ENCODE measurements around the gene ST7. TPM values are rescaled to one million over a fixed set of nuclear protein-coding genes. Genes with fewer than 3 reads are reported as not detected.

Gene ST7
- total RNA-seq, 1 experiment from 2014 or later, result 12.4 TPM

GRCh38 chr7:116978006-116978405 lies 24.7 kb downstream of the ST7 start:
- Mint-ChIP-seq H3K9me3 (peaks cover 4% of the 10 kb centered on the region; the same call in 1 of the 2 replicates), H3K4me3 (no peak overlapping the region), H3K36me3 (peaks cover 6% of the 10 kb centered on the region), H3K27me3 (ENCODE audit: low read depth) (no peaks in the 10 kb centered on the region), H3K4me1 (peaks cover 6% of the 10 kb centered on the region), H3K27ac (no peak overlapping the region)
- TF ChIP-seq KAT7 (CRISPR knock-in tag; IDR thresholded peaks at IDR 0.05; ENCODE audit: borderline replicate concordance) (no peak), ZNF138 (CRISPR knock-in tag; conservative IDR thresholded peaks at IDR 0.05) (no peak), TCF7 (CRISPR knock-in tag; IDR thresholded peaks at IDR 0.05; ENCODE audit: low read depth) (no peak), GRHL2 (CRISPR knock-in tag; IDR thresholded peaks at IDR 0.05; ENCODE audit: insufficient replicate concordance, severe bottlenecking) (no peak), ZNF219 (CRISPR knock-in tag; IDR thresholded peaks at IDR 0.05; ENCODE audit: borderline replicate concordance) (no peak), ZBTB21 (CRISPR knock-in tag; IDR thresholded peaks at IDR 0.05; ENCODE audit: borderline replicate concordance) (no peak), SOX15 (CRISPR knock-in tag; IDR thresholded peaks at IDR 0.05) (no peak), NR1H2 (CRISPR knock-in tag; IDR thresholded peaks at IDR 0.05) (no peak), ERG (CRISPR knock-in tag; IDR thresholded peaks at IDR 0.05) (no peak), MXD4 (CRISPR knock-in tag; IDR thresholded peaks at IDR 0.05; ENCODE audit: borderline replicate concordance) (no peak), MLX (CRISPR knock-in tag; IDR thresholded peaks at IDR 0.05) (no peak), ZNF423 (CRISPR knock-in tag; IDR thresholded peaks at IDR 0.05) (no peak), E2F5 (CRISPR knock-in tag; IDR thresholded peaks at IDR 0.05) (no peak), JUN (CRISPR knock-in tag; IDR thresholded peaks at IDR 0.05) (no peak)
- TF ChIP-seq, protein P1, sequence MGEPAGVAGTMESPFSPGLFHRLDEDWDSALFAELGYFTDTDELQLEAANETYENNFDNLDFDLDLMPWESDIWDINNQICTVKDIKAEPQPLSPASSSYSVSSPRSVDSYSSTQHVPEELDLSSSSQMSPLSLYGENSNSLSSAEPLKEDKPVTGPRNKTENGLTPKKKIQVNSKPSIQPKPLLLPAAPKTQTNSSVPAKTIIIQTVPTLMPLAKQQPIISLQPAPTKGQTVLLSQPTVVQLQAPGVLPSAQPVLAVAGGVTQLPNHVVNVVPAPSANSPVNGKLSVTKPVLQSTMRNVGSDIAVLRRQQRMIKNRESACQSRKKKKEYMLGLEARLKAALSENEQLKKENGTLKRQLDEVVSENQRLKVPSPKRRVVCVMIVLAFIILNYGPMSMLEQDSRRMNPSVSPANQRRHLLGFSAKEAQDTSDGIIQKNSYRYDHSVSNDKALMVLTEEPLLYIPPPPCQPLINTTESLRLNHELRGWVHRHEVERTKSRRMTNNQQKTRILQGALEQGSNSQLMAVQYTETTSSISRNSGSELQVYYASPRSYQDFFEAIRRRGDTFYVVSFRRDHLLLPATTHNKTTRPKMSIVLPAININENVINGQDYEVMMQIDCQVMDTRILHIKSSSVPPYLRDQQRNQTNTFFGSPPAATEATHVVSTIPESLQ (CRISPR knock-in tag; IDR thresholded peaks at IDR 0.05), result no peak
- TF ChIP-seq, protein P2, sequence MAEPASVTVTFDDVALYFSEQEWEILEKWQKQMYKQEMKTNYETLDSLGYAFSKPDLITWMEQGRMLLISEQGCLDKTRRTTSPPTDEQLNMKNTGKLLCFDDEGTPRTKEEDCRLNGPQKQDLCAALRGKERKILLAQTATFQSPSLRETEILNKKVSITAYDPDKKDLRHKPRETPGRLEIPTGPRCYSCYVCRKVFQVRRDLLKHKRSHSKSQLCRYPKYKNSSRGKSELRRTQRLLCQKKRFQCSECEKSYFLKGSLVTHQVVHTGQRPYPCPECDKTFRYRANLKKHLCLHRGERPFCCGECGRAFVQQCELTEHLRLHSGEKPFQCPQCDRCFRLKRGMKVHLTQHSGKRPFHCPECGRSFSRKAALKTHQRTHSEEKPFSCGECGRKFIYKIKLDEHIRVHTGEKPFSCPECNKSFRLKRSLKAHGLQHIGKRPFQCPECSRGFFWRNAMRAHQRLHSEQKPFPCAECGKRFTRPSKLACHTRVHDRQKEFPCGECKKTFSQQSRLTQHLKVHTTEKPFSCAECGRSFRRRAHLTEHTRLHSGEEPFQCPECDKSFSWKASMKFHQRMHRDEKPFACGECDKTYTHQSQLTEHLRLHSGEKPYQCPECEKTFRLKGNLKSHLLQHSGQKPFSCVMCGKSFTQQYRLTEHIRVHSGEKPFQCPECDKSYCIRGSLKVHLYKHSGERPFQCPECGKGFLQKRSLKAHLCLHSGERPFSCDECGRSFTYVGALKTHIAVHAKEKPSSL (CRISPR knock-in tag; conservative IDR thresholded peaks at IDR 0.05), result no peak
- TF ChIP-seq, protein P3, sequence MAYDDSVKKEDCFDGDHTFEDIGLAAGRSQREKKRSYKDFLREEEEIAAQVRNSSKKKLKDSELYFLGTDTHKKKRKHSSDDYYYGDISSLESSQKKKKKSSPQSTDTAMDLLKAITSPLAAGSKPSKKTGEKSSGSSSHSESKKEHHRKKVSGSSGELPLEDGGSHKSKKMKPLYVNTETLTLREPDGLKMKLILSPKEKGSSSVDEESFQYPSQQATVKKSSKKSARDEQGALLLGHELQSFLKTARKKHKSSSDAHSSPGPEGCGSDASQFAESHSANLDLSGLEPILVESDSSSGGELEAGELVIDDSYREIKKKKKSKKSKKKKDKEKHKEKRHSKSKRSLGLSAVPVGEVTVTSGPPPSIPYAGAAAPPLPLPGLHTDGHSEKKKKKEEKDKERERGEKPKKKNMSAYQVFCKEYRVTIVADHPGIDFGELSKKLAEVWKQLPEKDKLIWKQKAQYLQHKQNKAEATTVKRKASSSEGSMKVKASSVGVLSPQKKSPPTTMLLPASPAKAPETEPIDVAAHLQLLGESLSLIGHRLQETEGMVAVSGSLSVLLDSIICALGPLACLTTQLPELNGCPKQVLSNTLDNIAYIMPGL (CRISPR knock-in tag; IDR thresholded peaks at IDR 0.05), result no peak
- DNase-seq (ENCODE audit: low spot score), result no peak
- no peak for ATAC-seq
- ChIA-PET CTCF (no interaction called here), POLR2A (no interaction called here)

GRCh38 chr7:116979430-116979829 lies 26.1 kb downstream of the ST7 start:
- POLR2A ChIA-PET, result no interaction called here
- no peak for ATAC-seq
- H3K27ac Mint-ChIP-seq, result peak overlapping the region; percentile 2; the same call in 1 of the 2 replicates
- peaks cover 4% of the 10 kb centered on the region; the same call in 1 of the 2 replicates for H3K9me3 Mint-ChIP-seq
- no peak for DNase-seq (ENCODE audit: low spot score)
- peaks cover 5% of the 10 kb centered on the region for H3K36me3 Mint-ChIP-seq
- 0 out of 2 replicates have a peak, but pooled peaks cover 3% of the 10 kb centered on the region for H3K4me1 Mint-ChIP-seq
- CTCF ChIA-PET, result no interaction called here
- no peak overlapping the region for H3K4me3 Mint-ChIP-seq
- H3K27me3 Mint-ChIP-seq (ENCODE audit: low read depth), result no peaks in the 10 kb centered on the region
- TF ChIP-seq JUN (CRISPR knock-in tag; IDR thresholded peaks at IDR 0.05) (no peak), TP53 (CRISPR knock-in tag; IDR thresholded peaks at IDR 0.05) (no peak), CREB1 (CRISPR knock-in tag; IDR thresholded peaks at IDR 0.05) (no peak), CBFB (CRISPR knock-in tag; IDR thresholded peaks at IDR 0.05; ENCODE audit: low read depth) (no peak), ELF4 (CRISPR knock-in tag; IDR thresholded peaks at IDR 0.05; ENCODE audit: low read depth) (no peak)
- TF ChIP-seq, protein P4, sequence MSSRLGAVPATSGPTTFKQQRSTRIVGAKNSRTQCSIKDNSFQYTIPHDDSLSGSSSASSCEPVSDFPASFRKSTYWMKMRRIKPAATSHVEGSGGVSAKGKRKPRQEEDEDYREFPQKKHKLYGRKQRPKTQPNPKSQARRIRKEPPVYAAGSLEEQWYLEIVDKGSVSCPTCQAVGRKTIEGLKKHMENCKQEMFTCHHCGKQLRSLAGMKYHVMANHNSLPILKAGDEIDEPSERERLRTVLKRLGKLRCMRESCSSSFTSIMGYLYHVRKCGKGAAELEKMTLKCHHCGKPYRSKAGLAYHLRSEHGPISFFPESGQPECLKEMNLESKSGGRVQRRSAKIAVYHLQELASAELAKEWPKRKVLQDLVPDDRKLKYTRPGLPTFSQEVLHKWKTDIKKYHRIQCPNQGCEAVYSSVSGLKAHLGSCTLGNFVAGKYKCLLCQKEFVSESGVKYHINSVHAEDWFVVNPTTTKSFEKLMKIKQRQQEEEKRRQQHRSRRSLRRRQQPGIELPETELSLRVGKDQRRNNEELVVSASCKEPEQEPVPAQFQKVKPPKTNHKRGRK (CRISPR knock-in tag; IDR thresholded peaks at IDR 0.05; ENCODE audit: borderline replicate concordance), result no peak
- TF ChIP-seq, protein P1 (CRISPR knock-in tag; IDR thresholded peaks at IDR 0.05), result no peak

Data from WTC11 (cell line).